HG03460 (cell line): ENCODE measurements around the gene CFAP99.
"Not testable (repeated sequence)": the region's sequence is repeated elsewhere in the genome, so short reads cannot be mapped to it uniquely, and the experiment has no call there.

Source experiments
- ATAC-seq: cut with Tn5 transposase; IDR thresholded peaks from one replicate; pipeline ENCODE4 v1.9.1; 2021; ENCODE audit not compliant: unreplicated experiment

The CFAP99 gene

DNA sequence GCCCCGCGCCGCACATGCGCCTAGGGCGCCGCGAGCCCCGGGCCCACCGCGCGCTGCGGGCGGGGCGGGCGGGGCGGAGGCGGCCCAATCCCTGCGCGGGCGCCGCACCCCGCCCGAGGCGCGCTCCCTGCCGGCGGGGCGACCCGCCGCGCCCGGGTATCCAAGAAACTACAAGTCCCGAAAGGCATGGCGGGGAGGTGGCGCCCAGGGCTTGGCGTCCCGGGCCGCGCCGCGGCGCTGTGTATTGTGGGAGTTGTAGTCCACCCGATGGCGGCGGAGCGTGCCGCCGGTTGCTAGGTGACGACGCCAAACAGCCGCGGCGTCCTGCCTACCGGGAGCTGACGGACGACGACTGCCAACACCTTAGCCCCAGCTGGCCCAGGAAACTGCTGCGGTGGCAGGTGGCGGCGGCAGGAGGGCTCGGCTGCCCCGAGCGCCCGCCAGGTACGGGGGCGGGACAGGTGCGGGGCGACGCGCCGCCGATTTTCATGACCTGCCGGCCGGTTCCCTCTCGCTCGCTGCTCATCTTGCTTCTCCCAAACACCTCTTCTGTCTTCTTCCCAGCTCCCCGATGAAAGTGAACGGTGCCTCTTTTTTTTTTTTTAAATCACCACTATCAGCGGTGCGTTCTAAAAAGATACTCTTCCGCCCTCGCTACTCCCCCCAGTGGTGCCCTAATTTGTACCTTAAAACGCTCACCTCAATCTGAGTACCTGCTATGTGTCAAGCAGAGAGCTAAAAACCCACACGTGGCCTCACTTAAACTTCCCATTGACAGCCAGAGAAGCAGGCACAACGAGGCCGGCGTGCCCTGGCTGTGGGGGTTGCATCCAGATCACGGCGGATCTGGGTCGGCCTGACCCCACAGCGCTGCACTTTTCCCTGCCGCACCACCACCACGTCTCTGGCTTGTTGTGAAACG lies at the start of gene CFAP99:
TSS of gene CFAP99 (plus strand) at position 306 of the 922 bp plus-strand sequence.
- ATAC-seq: peak; percentile 91

DNA sequence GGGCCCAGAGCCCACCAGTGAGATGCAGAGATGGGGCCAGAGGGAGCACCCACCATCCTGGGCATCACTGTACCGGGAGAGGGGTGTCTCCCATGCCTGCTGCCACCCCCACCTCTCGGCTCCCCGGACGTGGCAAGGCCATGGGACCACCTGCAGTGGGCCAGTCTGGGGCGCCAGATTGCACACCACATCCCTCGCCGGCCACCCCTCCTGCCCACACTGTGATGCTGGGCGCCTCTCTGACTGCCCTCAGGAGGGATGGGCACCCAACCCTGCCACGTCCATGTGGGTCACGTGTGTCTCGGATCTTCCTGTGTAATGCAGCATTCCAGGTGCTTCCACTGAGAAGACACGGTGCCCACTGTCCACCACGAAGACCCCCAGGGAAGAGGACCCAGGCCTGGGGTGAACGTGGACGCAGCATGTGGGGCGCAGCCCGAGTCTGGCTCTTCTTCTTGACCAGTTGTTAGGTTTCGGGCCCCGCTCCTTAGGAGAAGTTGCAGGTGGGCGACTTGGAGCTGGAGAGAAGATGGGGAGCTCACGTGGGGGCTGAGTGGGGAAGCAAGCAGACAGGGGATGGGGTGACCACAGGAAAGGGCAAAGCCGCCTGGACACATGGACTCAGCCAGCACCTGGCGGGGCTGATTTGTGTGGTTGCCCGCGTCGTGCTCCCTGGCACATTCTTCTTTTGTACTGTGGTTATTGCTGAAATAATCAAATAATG lies 48.0 kb upstream of the CFAP99 start:
- no peak for ATAC-seq

DNA sequence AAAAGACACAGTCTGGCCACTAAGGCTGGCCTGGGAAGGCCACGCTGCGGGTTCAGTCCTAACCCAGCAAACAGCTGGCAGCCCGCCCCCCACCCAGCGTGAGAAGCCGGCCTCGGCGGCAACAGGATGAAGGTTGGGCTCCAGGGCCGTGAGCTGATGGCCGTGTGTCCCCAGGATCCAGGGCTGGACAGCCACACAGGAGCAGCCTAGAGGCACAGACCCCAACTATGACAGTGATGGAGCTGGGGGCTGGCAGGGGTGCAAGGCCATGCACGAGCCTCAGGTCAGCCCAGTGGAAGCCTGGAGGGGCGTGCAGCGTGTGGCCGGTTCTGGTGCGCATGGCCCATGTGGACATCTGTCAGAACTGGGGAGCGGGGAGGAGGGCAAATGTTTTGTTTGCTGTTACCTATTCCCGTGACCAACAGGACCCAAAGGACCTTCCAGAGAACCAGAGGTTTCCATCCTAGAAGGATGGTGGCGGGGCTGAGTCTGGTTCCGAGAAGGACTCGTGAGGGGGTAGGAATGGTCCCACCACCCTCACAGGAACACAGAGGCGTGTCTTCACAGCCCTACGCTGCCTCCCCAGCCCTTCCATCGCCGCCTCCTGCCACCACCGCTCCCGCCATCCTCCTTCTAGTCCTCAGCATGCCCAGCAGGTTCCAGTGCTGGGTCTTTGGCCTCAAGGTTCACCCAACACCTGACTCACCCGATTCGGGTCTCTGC lies 46.8 kb upstream of the CFAP99 start:
- no peak for ATAC-seq

DNA sequence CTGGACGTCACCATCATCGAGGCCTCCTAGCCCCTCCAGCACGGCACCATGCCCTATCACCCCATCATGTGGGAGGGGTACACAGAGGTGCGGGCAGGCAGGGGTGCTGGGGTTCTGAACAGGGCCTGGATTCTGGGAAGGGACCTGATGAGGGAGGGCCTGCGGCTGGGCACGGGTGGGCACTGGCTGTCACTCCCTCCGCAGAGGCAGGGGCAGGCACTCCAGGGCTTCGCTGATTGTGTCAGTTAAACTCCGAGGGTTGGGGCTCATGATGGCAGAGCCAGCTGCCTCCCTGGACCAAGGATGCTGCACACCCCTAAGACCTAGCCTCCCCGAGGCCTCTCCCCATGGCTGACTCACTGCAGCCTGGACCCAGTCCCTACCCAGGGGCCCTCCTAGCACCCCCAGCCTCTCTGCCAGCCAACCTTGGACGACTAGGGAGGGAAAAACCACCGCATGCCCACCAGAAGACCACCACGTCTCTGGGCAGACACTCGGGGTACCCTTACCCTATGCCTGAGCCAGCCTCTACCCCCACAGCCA lies 46.2 kb upstream of the CFAP99 start:
- no peak for ATAC-seq

- ATAC-seq: no peak
Observed at GRCh38 chr4:2373532-2373931, 45.2 kb upstream of the CFAP99 start.

GRCh38 chr4:2375427-2375826 lies 43.3 kb upstream of the CFAP99 start:
- no peak for ATAC-seq

- ATAC-seq: no peak
Observed at GRCh38 chr4:2377241-2377640, 41.5 kb upstream of the CFAP99 start.

DNA sequence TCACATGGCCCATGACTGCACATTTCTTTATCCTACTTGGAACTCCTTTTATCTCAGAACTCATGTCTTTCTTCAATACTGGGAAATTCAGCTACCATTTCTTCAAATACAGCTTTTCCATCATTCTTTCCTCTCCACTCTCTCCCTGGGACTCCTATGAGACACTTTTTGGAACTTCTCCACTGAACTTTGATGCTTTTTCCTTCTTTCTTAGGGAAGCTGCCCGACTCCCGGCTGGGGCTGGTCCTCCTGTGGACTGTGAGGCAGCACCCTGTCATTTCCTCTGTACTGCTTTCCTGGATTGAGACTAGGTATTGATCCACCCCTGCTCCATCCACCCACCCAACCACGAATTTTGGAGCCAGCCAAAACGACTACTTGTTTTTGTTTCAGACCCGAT lies 40.4 kb upstream of the CFAP99 start:
- no peak for ATAC-seq

DNA sequence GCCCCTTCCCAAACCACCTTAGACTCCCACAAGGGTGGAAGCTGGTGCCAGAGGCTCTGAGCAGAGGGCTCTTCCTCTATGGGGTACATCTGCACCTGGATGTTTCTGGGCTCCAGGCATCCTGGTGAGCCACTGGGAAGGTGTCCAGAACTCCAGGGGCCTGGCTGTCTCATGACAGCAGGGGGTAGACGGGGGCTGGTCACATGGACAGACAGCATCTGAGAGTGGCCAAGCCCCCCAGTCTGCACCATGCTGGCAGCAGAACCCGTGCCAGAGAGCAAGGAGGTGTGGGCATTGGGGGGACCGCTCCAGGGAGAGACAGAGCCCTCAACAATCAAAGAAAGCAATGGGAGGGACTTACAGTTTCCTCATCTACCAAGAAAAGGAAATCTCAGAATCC lies 39.9 kb upstream of the CFAP99 start:
- no peak for ATAC-seq

GRCh38 chr4:2380589-2380988 lies 38.2 kb upstream of the CFAP99 start:
- ATAC-seq: not testable (repeated sequence)

DNA sequence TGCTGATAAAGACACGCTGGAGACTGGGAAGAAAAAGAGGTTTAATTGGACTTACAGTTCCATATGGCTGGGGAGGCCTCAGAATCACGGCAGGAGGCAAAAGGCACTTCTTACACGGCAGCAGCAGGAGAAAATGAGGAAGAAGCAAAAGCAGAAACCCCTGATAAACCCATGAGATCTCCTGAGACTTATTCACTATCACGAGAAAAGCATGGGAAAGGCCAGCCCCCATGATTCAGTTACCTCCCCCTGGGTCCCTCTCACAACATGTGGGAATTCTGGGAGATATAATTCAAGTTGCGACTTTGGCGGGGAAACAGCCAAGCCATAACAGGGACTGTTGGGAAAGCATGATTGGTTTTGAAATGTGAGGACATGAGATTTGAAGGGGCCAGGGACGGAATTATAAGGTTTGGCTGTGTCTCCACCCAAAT lies 36.0 kb upstream of the CFAP99 start:
- ATAC-seq: not testable (repeated sequence)

DNA sequence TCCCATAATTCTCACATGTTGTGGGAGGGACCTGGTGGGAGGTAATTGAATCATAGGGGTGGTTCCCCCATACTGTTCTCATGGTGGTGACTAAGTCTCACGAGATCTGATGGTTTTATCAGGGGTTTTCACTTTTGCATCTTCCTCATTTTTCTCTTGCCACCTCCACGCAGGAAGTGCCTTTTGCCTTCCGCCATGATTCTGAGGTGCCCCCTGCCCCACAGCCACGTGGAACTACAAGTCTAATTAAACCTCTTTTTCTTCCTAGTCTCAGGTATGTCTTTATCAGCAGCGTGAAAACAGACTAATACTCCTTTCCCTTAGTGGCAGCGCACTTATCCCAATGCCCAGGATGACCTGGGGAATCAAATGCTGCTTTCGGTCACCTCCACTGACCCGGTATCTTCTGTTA lies 35.5 kb upstream of the CFAP99 start:
- ATAC-seq: not testable (repeated sequence)

GRCh38 chr4:2383760-2384159 lies 35.0 kb upstream of the CFAP99 start:
- no peak for ATAC-seq

- ATAC-seq: no peak
Observed at GRCh38 chr4:2384245-2384644, 34.5 kb upstream of the CFAP99 start.

DNA sequence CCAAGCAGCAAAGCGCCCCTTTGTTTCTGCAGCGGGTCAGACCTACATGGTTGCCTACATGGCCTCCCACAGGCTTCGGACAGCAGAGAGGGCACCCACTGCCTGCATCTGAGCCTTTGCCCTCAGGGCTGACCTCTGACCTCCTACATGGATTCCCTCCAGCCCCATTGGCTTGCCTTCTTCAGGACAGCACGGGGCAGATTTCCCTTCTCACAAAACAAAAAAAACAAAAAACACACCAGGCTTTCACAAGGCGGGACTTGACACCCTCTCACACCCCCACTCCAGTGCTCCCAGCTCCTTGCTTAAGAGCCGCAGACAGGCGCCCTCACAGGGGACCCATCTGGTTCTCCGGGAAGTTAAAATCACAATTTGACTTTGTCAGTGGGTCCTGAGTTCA lies 33.2 kb upstream of the CFAP99 start:
- ATAC-seq: no peak

- no peak for ATAC-seq
Observed at GRCh38 chr4:2386717-2387116, 32.0 kb upstream of the CFAP99 start.

GRCh38 chr4:2387218-2387617 lies 31.5 kb upstream of the CFAP99 start:
- ATAC-seq: no peak

DNA sequence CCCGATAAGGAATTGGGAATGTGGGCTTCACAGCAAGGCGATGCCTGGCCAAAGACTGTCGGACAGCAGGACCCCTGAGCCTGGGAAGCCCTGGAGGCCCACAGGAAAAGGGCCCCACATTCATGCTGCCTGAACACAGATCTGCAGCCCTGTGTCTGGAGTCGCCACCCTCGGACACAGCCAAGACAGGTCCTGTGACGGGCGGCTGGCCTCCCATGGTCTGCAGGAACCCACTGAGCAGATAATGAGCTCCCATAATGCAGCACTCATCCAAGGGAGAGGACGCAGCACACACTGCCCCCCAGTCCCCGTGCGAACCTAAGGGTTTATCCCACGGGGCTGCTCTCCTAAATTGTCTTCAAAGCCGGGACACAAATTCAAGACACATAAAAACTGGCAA lies 30.9 kb upstream of the CFAP99 start:
- no peak for ATAC-seq

GRCh38 chr4:2388429-2389182 lies 30.1 kb upstream of the CFAP99 start:
- ATAC-seq: no peak

DNA sequence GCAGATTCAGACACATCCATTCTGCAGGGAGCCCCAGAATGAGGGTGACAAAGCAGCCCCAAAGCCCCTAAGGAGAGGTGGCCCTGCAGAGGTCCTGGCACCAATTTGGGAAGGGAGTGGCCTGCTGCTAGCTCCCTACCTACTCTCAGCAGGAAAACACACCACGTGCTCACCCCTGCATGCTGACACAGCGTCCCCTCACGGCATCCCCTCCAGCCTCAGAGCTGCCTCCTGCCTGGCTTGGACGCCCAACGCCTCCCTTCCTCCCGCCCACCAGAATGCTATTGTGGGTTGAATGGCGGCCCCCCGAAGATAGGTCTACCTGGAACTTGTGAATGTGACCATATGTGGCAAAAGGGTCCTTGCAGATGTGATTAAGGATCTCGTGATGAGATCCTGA lies 29.1 kb upstream of the CFAP99 start:
- no peak for ATAC-seq
